H1 (cell line): Measurements from ENCODE around the gene PFN2. TPM values are rescaled to one million over a fixed set of nuclear protein-coding genes. Genes with fewer than 3 reads are reported as not detected.
"Not testable (repeated sequence)": the region's sequence is repeated elsewhere in the genome, so short reads cannot be mapped to it uniquely, and the experiment has no call there.

Experiments
- CTCF ChIA-PET: fragments of 300-600 bp; sonication (Branson Sonifier 250); formaldehyde crosslinking; loops from one replicate; lab custom pipeline; 2021; ENCODE audit not compliant: partially characterized antibody; lab: Charles Lee
- POLR2A ChIA-PET: fragments of 300-600 bp; sonication (Branson Sonifier 250); formaldehyde crosslinking; loops from one replicate; lab custom pipeline; 2021; ENCODE audit warnings: inconsistent platforms; ENCODE audit not compliant: partially characterized antibody; lab: Charles Lee
- DNase-seq, 2 experiments: peaks; one replicate each; pipeline versions ENCODE4 v3.0.0 to v3.0.0-alpha.2; 2010 to 2022; ENCODE audit warnings: low spot score in 2 of 2, low read depth in 1 of 2, mixed read lengths in 1 of 2
- FAIRE-seq: peaks from 2 replicates; lab custom pipeline; 2011; peaks lifted over from hg19 to GRCh38; lab: Jason Lieb, UNC
- H2AFZ ChIP-seq: 2 replicates; pipeline ENCODE4 v1.8.1; 2012; ENCODE audit warnings: low read length, inconsistent platforms
- H2AK5ac ChIP-seq: 2 replicates; pipeline ENCODE4 v1.6.1; 2013; ENCODE audit warnings: low read depth, low read length
- H2BK120ac ChIP-seq: replicated peaks from 2 replicates; pipeline ENCODE3; 2013; ENCODE audit warnings: low read depth, low read length, inconsistent platforms
- H2BK12ac ChIP-seq: 2 replicates; pipeline ENCODE4 v1.6.1; 2013; ENCODE audit warnings: low read depth, low read length
- H2BK15ac ChIP-seq: 2 replicates; pipeline ENCODE4 v1.6.1; 2013; ENCODE audit warnings: low read length
- H2BK20ac ChIP-seq: 2 replicates; pipeline ENCODE4 v1.6.1; 2013; ENCODE audit warnings: low read length
- H2BK5ac ChIP-seq: 2 replicates; pipeline ENCODE4 v1.6.1; 2013; ENCODE audit warnings: low read depth, low read length
- H3K14ac ChIP-seq: 2 replicates; pipeline ENCODE4 v1.6.1; 2013; ENCODE audit warnings: inconsistent platforms; ENCODE audit not compliant: insufficient read length
- H3K18ac ChIP-seq: 2 replicates; pipeline ENCODE4 v1.6.1; 2013; ENCODE audit warnings: low read length; ENCODE audit errors: extremely low read depth
- H3K23ac ChIP-seq: 2 replicates; pipeline ENCODE4 v1.6.1; 2013; ENCODE audit warnings: inconsistent platforms; ENCODE audit not compliant: insufficient read length
- H3K23me2 ChIP-seq: 2 replicates; pipeline ENCODE4 v1.6.1; 2013; ENCODE audit warnings: low read depth, low read length
- H3K27ac ChIP-seq: 2 replicates; pipeline ENCODE4 v1.6.1; 2011; ENCODE audit warnings: low read depth, low read length, inconsistent platforms
- H3K27me3 ChIP-seq, 4 experiments: replicated peaks in 1 of 4; 1 replicate in 1 of 4; 2 replicates in 3 of 4; pipeline versions ENCODE4 v1.6.1 to v1.8.1; 2011 to 2013; ENCODE audit warnings: low read length in 3 of 4, mild to moderate bottlenecking in 3 of 4, inconsistent platforms in 2 of 4, mixed read lengths in 2 of 4, moderate library complexity in 1 of 4; ENCODE audit not compliant: control insufficient read depth in 3 of 4, insufficient read depth in 3 of 4; ENCODE audit errors: extremely low read depth in 1 of 4
- H3K36me3 ChIP-seq, 4 experiments: 2 replicates each; pipeline versions ENCODE4 v1.6.1 to v1.8.1; 2011 to 2013; ENCODE audit warnings: mild to moderate bottlenecking in 4 of 4, low read length in 3 of 4, moderate library complexity in 2 of 4, control low read depth in 1 of 4, inconsistent platforms in 1 of 4; ENCODE audit not compliant: insufficient read depth in 4 of 4, control insufficient read depth in 2 of 4
- H3K4ac ChIP-seq: replicated peaks from 2 replicates; pipeline ENCODE3; 2013; ENCODE audit warnings: low read length, low read depth, mixed read lengths, inconsistent platforms; ENCODE audit not compliant: insufficient read length
- H3K4me1 ChIP-seq, 4 experiments: replicated peaks in 1 of 4; 1 replicate in 1 of 4; 2 replicates in 3 of 4; pipeline versions ENCODE4 v1.6.1 to v1.8.1; 2011 to 2013; ENCODE audit warnings: low read length in 3 of 4, inconsistent platforms in 2 of 4, mixed read lengths in 1 of 4; ENCODE audit not compliant: insufficient read depth in 4 of 4, control insufficient read depth in 3 of 4
- H3K4me2 ChIP-seq, 2 experiments: 2 replicates each; pipeline versions ENCODE4 v1.6.1 to v1.8.1; 2011 to 2013; ENCODE audit warnings: low read depth in 2 of 2, low read length in 2 of 2, control low read depth in 1 of 2, inconsistent platforms in 1 of 2, mild to moderate bottlenecking in 1 of 2; ENCODE audit not compliant: insufficient read depth in 1 of 2
- H3K4me3 ChIP-seq, 4 experiments: fragments of 200-600, 300-600 bp in 1 of 4; sonication (generic), shearing (Covaris generic), sonication (Bioruptor Twin) in 1 of 4; 2 replicates each; pipeline versions ENCODE4 v1.5.1 to v1.8.1; 2011 to 2016; ENCODE audit warnings: low read length in 4 of 4, low read depth in 3 of 4, control low read depth in 2 of 4, inconsistent platforms in 2 of 4, mild to moderate bottlenecking in 2 of 4, mixed read lengths in 1 of 4, moderate library complexity in 1 of 4; ENCODE audit not compliant: insufficient read depth in 2 of 4; ENCODE audit errors: extremely low read depth in 1 of 4
- H3K56ac ChIP-seq: replicated peaks from 2 replicates; pipeline ENCODE3; 2013; ENCODE audit warnings: low read depth, mild to moderate bottlenecking, mixed read lengths, low read length, inconsistent platforms; ENCODE audit not compliant: insufficient read length
- H3K79me1 ChIP-seq: 2 replicates; pipeline ENCODE4 v1.6.1; 2013; ENCODE audit warnings: low read depth, low read length, control low read depth
- H3K79me2 ChIP-seq, 2 experiments: 2 replicates each; pipeline versions ENCODE4 v1.6.1 to v1.8.1; 2012 to 2013; ENCODE audit warnings: low read length in 2 of 2, mild to moderate bottlenecking in 2 of 2, inconsistent platforms in 1 of 2; ENCODE audit not compliant: insufficient read depth in 2 of 2, control insufficient read depth in 1 of 2
- H3K9ac ChIP-seq, 4 experiments: replicated peaks in 1 of 4; 1 replicate in 1 of 4; 2 replicates in 3 of 4; pipeline versions ENCODE4 v1.6.1 to v1.8.1; 2011 to 2013; ENCODE audit warnings: low read depth in 3 of 4, low read length in 3 of 4, control low read depth in 2 of 4, mild to moderate bottlenecking in 2 of 4, moderate library complexity in 2 of 4, inconsistent platforms in 1 of 4; ENCODE audit errors: extremely low read depth in 1 of 4
- H3K9me3 ChIP-seq, 2 experiments: 2 replicates each; pipeline versions ENCODE4 v1.6.1 to v1.8.1; 2012 to 2013; ENCODE audit warnings: mild to moderate bottlenecking in 2 of 2, moderate library complexity in 2 of 2, control low read depth in 1 of 2, inconsistent platforms in 1 of 2, low read depth in 1 of 2, low read length in 1 of 2, mixed read lengths in 1 of 2; ENCODE audit not compliant: insufficient read depth in 2 of 2
- H4K20me1 ChIP-seq, 2 experiments: replicated peaks in 1 of 2; 2 replicates each; pipeline versions ENCODE3 to v1.8.1; 2011 to 2013; ENCODE audit warnings: inconsistent platforms in 2 of 2, low read length in 2 of 2, mild to moderate bottlenecking in 1 of 2; ENCODE audit not compliant: insufficient read depth in 2 of 2, control insufficient read depth in 1 of 2
- H4K5ac ChIP-seq: 2 replicates; pipeline ENCODE4 v1.6.1; 2013; ENCODE audit warnings: low read length, low read depth, mixed read lengths, inconsistent platforms; ENCODE audit not compliant: insufficient read length
- H4K8ac ChIP-seq: 2 replicates; pipeline ENCODE4 v1.8.0; 2013; ENCODE audit warnings: mild to moderate bottlenecking, moderate library complexity, low read length, inconsistent platforms; ENCODE audit not compliant: insufficient read depth; ENCODE audit errors: extremely low read depth
- H4K91ac ChIP-seq: replicated peaks from 2 replicates; pipeline ENCODE3; 2013; ENCODE audit warnings: low read length, mixed read lengths, inconsistent platforms; ENCODE audit not compliant: insufficient read length
- CHD1 ChIP-seq: IDR thresholded peaks from 2 replicates; pipeline ENCODE4 v1.6.1; 2012; ENCODE audit warnings: low read depth, low read length, improper control_type of control experiment
- USF2 ChIP-seq: IDR thresholded peaks from 2 replicates; pipeline ENCODE4 v1.6.1; 2011; ENCODE audit warnings: low read length, improper control_type of control experiment
- WGBS, 2 experiments: shearing (Covaris generic) in 1 of 2; methylation state at CpG; one replicate each; pipeline versions ENCODE4 v1.1.6 to v1.1.7; 2013 to 2015; ENCODE audit warnings: low lambda C conversion rate in 2 of 2, mixed read lengths in 2 of 2, inconsistent platforms in 1 of 2, low coverage in 1 of 2, missing lambda C conversion rate in 1 of 2; ENCODE audit not compliant: insufficient replicate concordance in 2 of 2, insufficient coverage in 1 of 2, insufficient read length in 1 of 2; ENCODE audit errors: extremely low coverage in 1 of 2, missing lambda C conversion rate in 1 of 2; 5-methylcytosine and 5-hydroxymethylcytosine counted together
- polyA plus RNA-seq, 7 experiments: library from polyadenylated mRNA; depleted of rRNA in 3 of 7; stranded (reverse) in 5 of 7; unstranded in 2 of 7; fragments of >200 nt in 5 of 7; fragments of 200-250 nt in 2 of 7; gene quantifications; 1 replicate in 5 of 7; 2 replicates in 1 of 7; 4 replicates in 1 of 7; pipeline versions ENCODE4 v1.2.1 to v1.2.3, GENCODE V29; 2011 to 2013; ENCODE audit warnings: missing spikeins in 2 of 7, mixed read lengths in 2 of 7
- total RNA-seq: library from RNA; stranded (reverse); fragmentation: NEBNext Ultra II Directional; extraction: Animal tissue kit (Norgen Biotek cat#: 25700); gene quantifications from 2 replicates; pipeline ENCODE4 v1.2.1, GENCODE V29; 2021

The PFN2 gene
- total and polyA plus RNA-seq, 2 of the 8 experiments (the other 6 are each of a cell fraction or from before 2014, with no cell fraction given), result 175 to 311 TPM

GRCh38 chr3:149983628-149984027 is 12.9 kb upstream of the PFN2 start (continued):
- TF ChIP-seq USF2, result no peak
- no peak for TF ChIP-seq CHD1

DNA sequence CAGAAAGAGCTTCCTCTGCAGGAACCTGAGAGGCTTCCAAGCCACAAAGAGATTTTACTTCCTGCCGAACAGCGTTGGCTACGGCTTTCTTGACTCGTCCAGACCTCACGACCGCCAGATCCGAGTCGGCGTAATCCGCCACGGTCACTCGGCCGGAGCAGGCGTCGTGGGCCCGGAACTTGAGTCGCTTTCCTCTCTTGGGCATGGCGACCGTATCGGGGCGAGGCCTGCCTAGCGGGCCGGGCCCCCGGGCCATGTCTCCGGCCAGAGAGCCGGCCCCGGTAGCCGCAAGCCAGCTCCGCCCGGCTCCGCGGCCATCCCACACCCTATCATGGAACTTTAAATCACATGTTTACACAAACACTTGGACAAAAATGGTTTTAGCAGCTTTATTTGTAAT is 12.4 kb upstream of the PFN2 start:
- not testable (repeated sequence) for H2BK12ac ChIP-seq, H3K4ac ChIP-seq, H3K27ac ChIP-seq, H4K8ac ChIP-seq, H3K18ac ChIP-seq, H2AFZ ChIP-seq, H3K23ac ChIP-seq, H3K27me3 ChIP-seq, H3K79me2 ChIP-seq, FAIRE-seq, H3K14ac ChIP-seq, H2BK20ac ChIP-seq, H4K91ac ChIP-seq, H2AK5ac ChIP-seq, H3K23me2 ChIP-seq, H3K4me1 ChIP-seq, H3K4me3 ChIP-seq, H3K79me1 ChIP-seq, H2BK120ac ChIP-seq, H2BK5ac ChIP-seq, H2BK15ac ChIP-seq, H4K20me1 ChIP-seq, H3K56ac ChIP-seq, H3K9ac ChIP-seq, H3K36me3 ChIP-seq, DNase-seq, H3K9me3 ChIP-seq, H3K4me2 ChIP-seq, H4K5ac ChIP-seq
- 84% methylated on average over 30 of the region's 32 CpGs; no CpG with 5 or more reads in 1 of the 2 experiments for WGBS, 2 experiments
- ChIA-PET POLR2A (interaction anchor here (0.8 kb wide), 1 partner anchor 15 kb away, joined by 3 read pairs; no protein-coding TSS in a partner anchor), CTCF (interaction anchor here (0.6 to 1.9 kb wide), 8 partner anchors 14 to 234 kb away, joined by 3 to 7 read pairs (median 4); no protein-coding TSS in a partner anchor)
